Frontal cortex (tissue), 4 donors: ENCODE measurements around the gene B3GALT6. TPM values are rescaled to one million over a fixed set of nuclear protein-coding genes. Genes with fewer than 3 reads are reported as not detected.

Experiments used
- DNase-seq, 2 donors: peaks; one replicate each; pipeline ENCODE4 v3.0.0; 2012; ENCODE audit warnings: low spot score in 2 of 2
- FAIRE-seq: peaks from 2 replicates; lab custom pipeline; 2012; peaks lifted over from hg19 to GRCh38; lab: Jason Lieb, UNC
- total RNA-seq: library from RNA; depleted of rRNA; stranded (reverse); fragments of >200 nt; gene quantifications from one replicate; pipeline ENCODE4 v1.2.3, GENCODE V29; 2014
- donor health status: control.
- donor health status: control.
- donor health status: control.

Gene B3GALT6
- total RNA-seq, 1 donor from 2014 or later, result 24.1 TPM

DNA sequence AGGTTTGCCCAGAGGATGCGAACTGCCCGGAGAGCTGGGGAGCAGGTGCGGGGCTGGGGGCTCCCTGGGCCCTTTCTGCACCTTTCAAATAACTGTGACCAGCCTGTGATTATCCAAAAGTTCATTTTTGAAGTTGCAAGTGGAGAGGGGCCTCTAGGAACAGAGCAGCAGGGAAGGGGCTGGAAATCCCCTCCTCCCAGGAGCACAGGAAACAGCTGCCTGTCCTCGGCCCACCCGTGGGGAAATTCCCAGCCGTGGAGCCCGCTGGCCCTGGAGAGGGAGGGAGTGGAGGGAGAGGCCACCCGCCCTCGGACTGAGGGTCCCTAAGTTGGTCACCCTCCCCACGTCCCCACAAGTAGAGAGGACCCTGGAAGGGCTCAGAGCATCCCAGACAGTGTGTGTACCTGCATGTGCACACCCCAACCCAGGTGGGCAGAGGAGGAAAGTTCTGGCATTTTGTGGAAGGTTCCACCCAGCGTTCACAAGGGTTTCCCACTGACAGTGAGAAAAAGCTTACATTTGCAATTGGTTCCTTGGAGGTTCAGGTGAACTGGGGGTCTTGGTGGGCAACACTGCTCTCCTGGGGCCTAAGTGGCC is 16.9 kb upstream of the B3GALT6 start:
- DNase-seq (no peak), FAIRE-seq (no peak)

DNA sequence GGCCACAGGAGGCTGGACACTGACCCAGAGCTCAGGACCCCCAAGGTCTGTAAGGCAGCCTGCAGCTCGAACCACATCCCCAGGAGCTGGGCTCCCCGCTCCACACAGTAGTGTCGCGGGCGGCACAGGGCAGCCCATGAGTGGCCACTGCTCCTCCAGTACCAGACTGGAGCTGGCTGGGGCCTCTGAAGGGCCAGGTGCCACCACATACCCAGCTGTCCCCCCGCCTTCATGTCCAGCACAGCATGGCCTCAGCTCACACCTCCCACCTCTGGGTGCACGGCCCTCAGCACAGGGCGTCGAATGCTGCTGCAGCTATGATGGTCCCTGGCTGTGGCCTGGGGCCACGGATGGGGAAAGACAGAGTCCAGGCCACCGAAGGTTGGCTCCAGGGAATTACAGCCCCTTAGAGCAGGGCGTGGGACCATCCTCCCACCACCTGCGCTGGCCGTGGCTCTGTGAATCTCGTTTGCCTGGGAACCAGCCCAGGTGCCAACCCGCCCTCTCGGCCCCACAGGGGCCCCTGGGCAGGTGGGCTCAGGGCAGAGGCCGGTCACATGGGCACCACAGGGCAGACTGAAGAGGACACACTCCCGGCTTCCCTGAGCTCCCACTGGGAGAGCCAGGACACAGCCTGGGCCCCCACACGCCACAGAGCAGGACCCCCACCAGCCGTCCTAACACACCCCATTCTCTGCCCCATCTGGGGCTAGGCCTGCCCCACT is 16.0 kb upstream of the B3GALT6 start:
- FAIRE-seq, result no peak

DNA sequence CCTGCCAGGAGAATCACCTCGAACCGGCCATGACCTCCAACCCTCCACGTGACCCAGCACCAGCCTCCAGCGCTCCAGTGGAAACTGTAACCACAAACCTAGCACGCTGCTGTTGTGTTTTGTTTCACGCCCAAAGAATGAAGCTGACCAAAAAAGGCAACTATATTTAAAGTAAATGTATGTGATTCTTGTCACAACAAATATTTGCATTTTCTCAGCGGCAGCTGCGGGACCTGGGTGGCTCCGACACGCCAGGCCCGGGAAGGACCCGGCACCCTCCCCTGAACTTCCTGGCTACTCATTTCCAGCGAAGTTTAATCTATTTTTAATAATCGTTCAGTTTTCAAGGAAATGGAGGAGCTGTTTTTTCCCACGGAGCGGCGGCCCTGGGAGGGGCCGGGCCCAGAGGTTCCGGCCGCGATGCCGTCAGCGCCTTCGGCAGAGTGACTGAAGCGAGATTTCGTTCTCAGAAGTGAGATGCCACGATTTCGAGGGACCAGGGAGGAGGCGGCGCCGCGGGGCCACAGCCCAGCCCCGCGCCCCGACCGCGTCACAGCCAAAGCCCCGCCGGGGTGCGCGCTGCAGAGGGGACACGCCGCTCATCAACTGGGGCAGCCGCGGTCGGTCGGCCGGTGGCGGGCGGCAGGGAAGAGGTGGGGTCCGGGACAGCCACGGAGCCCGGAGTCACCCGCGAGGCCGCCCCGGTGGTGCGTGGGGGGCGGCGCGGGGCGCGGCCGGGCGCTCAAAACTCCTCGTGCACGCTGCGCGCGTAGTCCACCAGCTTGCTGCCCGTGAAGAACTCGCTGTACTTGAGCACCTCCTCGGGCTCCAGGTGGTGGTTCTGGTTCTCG is 15.0 kb upstream of the B3GALT6 start:
- DNase-seq (no peak), FAIRE-seq (no peak)

More for the DNA sequence above, 16.0 kb upstream of the B3GALT6 start:
- DNase-seq, result no peak

DNA sequence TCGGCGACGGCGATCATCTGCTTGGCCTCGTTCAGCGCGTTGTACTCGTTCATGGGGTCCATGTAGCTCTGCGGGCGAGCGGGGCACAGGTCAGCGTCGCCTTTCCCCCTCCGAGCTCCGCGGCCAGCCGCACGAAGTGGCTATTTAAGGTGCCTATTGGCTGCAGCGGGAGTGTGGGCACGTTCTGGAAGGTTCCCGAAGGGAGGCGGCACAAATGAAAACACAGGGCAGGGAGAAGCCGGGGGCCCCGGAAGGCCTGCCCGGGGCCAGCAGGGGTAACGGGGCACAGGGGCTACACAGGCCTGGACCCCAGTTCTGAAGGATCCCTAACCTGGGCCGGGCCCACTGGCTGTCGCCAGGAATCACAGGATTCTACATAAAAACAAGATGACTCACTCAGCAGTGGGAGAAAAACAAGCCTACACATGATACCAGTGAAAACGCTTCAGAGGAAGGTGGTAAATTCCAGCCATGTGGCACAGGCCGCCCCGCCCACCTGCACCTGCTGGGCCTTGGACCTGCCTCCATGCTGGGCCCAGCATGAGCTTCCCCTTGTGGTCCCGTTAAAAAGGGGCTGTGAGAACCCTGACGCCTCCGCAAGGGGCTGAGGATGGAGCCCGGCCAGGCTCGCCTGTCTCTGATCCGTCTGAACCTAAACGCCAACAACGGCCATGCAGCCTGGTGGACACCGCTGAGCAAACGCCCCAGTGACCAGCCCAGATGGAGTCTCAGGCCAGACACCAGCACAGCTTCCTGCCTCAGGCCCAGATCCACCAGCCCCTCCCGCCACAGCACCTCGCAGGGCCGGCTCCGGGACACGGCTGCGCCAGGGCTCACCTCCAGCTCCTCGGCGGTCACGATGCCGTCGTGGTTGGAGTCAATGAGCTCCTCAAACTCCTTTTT is 14.2 kb upstream of the B3GALT6 start:
- DNase-seq, result peak in 1 of 2 donors; percentile 75
- FAIRE-seq, result no peak

DNA sequence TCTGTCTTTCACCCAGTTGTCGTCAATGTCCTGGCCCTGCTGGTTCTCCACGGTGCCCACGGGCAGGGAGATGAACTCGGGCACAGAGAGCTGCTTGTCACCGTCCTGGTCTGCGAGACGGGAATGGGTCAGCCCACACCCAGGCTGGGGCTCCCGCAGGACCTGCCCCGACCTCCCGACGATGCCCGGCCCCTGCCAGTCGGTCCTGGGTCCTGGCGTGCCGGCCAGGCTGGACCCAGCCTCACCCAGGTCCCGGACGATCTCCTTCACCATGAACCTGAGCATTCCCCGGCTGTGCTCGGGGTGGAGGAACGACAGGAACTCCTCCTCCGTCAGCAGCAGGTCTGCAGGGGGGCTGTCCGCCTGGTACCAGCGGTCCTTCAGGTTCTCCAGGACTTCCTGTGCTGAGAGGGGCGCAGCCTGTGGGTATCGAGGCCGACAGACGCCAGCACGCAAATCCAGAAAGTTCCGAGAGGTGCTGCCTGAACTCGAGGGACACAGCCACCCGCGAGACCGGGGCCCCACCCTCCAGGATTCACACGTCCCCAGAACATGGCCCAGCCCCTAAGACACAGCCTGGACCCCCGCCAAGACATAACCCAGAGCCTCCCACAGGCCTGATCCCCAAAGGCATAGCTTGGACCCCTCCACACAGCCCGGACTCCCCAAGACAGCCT is 13.4 kb upstream of the B3GALT6 start:
- no peak for FAIRE-seq
- no peak for DNase-seq

DNA sequence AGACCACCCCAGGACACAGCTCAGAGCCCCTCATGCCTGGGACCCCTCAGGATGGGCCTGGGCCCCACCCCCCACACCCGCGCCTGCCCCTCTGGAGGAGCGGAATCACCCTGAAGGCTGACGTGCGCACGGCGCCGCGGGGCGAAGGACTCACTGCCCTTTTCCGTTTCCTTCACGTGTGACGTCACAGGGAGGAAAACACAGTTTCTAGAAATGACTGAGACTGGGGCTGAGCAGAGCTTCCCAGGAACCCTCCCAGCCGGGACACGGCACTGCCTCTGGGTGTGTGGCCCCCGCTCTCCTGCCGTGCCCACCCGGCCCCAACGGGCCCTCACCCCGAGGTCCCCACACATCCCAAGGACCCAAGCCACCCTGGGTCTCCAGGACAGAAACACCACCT is 12.7 kb upstream of the B3GALT6 start:
- DNase-seq (no peak), FAIRE-seq (no peak)

DNA sequence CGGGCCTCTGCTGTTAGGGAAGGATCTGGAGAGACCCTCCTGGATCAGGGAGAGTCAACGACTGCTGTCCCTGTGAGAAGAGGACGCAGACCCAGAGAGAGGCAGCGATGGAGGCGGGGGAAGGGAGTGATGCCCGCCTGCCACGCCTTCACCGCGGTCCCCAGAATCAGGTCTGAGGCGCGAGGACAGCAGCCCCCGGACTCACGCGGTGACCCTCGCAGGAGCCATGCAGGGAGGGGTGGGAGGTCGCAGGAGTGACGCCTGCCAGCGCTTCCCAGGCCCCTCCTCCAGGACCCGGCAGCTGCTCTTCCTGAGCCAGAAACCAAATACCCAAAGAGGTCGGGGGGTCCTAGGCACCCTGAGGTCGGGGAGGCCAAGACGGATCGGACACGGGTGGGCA is 11.8 kb upstream of the B3GALT6 start:
- no peak for FAIRE-seq
- DNase-seq, result no peak

DNA sequence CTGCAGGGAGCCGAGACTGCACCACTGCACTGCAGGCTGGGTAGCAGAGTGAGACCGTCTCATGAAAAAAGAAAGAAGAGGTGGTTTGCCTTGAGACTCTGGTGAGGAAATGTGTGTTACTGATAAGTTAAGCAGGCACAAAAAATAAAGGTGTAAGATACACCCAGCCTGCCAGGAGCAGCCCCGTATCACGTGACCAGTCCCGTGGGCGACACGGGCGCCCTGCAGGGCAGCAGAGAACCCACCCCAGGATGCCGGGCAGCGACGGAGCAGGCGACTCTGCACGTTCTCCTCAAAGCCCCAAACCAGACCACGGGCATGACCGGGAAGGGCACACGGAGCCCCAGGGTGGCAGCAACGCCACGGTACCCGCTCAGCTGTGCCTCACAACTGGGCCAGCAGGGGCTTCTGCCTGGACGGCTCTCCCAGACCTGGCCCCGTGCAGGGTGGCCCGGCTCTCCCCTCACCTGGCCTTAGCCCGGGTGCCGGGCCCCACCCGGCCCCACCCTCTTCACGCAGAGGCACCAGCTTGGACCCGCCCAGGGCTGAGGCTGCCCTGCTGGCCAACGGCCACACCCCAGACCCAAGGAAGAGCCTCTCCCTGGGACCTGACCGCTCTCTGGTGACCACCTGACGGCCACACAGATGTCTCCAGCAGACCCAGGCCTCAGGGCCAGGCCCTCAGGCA is 10.0 kb upstream of the B3GALT6 start:
- FAIRE-seq, result no peak

DNA sequence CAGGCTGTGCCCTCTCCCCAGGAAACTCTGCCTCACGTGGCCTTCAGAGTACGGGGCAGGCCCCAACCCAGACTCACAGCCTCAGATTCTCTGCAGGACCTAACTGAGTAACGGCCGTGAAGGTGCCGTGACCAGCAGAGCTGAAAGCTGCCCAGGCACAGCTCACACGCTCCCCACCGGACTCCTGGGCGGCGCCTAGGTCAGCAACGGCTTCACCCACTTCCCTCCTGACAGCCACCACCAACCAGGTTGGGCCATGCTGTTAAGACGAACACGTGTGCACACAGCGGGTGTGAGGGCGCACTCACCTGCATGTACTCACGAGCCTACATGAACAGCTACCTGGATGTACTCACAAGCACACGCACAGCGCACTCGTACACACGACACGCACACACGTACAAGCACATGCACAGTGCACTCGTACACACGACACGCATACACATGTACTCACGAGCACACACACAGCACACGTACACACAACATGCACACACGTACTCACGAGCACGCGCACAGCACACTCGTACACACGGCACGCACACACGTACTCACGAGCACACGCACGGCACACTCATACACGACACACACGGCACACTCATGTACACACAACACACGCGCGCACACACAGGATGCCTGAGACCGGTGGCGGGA is 9.3 kb upstream of the B3GALT6 start:
- FAIRE-seq (no peak), DNase-seq (no peak)

More for the DNA sequence above, 10.0 kb upstream of the B3GALT6 start:
- no peak for DNase-seq

DNA sequence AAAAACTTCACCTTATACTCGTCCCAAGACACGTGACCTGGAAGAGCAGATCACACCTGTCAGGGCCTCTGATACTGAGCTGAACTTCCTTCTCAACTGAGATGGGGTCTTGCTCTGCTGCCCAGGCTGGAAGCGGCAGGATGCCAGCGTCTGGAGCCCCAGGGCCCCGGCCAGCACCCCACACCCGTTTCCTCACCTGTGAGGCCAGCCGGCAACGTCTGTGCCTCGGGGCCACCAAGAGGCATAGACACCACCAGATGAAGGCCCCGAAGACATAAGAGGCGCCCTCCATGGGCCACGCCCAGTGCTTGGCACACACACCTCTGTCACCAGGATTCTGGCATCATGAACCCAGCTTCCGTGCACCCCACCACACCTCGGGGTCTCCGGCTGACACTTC is 8.7 kb upstream of the B3GALT6 start:
- DNase-seq (no peak), FAIRE-seq (no peak)

DNA sequence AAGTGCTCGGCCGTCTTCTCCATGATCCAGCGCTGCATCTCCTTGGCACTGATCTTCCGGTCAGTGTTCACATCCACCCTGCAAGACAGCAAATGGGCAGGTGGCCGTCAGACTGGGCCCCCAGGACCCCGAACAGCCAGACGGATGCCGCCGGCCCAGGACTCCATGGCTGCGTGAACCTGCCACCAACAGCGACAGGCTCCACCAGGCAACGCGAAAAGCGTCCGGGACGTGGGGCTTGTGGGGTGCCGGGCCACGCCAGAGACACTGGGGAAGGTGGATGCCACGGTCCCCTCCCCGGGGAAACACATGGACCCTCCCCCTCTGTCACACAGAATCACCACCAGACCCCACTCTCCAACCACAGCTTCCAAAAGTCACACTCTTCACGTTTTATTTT is 8.1 kb upstream of the B3GALT6 start:
- DNase-seq (no peak), FAIRE-seq (no peak)

DNA sequence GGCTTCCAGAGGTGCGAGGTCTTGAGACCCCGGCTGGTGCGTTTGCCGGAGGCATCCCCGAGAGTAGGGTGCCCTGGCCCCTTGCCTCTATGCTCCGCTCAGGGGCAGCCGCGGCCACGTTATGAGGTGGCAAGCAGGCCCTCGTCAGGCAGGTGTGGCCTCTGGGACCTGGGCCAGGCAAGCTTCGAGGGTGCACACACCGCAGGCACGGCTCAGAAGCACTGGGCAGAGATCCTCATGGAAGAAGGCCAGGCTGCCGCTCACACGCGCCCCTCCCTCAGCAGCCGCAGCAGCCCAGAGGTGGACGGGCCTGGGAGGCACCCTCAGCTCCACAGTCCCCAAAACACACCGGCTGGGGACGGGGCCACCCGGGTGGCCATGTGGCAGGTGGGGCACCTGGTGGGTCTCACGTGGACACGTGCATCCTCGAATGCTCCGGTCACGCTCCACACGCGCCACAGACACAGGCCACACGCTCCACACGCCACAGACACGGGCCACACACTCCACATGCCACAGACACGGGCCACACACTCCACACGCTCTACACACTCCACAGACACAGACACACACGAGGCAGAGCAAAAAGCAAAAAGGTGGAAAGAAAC is 6.7 kb upstream of the B3GALT6 start:
- no peak for FAIRE-seq

DNA sequence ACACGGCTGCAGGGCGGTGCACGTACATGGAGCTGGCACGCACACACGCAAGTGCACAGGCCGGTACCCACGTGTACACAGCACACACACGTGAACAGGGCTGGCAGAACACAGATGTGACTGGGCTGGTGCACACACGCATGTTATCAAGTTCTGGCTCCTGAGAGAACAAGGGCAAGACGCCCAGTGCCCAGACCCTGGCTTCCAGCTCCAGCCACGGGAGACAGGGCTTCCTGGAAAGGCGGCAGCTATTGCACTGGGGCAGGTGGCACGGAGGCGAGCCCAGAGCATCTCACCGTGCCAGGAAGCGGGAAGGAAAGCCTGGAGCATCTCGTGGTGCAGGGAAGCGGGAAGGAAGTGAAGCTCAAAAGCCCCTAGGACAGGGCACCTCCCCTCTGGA is 6.1 kb upstream of the B3GALT6 start:
- no peak for FAIRE-seq
- DNase-seq, result no peak

More for the DNA sequence above, 6.7 kb upstream of the B3GALT6 start:
- no peak for DNase-seq

DNA sequence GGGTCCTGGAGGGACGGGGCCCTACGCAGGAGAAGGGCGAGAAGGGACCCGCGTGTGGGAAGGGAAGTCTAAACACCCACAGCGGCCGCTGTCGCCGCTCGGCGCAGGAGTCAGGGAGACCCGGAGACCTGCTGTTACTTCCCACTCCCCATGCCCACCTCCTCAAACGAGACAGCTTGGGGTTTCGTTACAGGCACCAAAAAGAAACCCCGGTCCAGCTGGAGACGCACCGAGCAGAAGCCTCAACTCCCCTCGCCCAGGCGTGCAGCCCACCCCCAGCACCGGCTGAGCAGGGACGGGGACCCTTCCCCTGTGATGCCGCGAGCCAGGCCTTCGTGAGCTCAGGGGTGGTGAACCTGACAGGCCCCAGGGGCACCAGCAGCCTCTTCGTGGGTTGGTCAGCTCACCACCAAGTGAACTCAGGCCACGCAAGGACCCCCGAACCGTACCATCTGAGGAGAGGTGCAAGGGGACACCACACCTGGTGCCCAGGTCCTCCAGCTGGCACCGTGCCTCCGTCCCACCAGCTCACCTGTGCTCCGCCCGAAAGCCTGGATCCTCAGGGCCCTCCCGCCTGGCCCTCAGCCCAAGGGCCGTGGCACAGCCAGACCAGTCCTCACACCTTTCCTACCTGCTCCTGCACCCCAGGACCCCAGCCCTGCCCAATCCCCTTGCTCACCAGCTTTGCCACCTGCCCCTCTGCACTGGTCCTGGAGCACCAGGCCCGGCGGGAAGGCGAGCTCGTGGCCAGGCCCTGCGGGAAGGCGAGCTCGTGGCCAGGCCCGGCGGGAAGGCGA is 5.3 kb upstream of the B3GALT6 start:
- FAIRE-seq (no peak), DNase-seq (no peak)

DNA sequence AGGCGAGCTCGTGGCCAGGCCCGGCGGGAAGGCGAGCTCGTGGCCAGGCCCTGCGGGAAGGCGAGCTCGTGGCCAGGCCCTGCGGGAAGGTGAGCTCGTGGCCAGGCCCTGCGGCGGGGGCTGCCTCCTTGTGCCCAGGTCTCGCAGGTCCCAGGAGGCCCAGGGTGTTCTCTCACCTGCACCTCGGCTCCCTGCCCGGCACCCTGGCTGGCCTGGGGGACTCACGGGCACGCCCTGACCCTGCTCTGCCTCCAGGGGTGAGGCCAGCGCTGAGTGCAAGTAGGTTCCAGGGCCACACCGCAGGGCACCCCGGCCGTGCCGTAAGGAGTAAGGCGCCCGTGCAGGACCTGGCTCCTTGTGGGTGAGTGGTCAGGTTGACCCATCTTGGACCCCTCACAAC is 4.7 kb upstream of the B3GALT6 start:
- FAIRE-seq, result no peak

DNA sequence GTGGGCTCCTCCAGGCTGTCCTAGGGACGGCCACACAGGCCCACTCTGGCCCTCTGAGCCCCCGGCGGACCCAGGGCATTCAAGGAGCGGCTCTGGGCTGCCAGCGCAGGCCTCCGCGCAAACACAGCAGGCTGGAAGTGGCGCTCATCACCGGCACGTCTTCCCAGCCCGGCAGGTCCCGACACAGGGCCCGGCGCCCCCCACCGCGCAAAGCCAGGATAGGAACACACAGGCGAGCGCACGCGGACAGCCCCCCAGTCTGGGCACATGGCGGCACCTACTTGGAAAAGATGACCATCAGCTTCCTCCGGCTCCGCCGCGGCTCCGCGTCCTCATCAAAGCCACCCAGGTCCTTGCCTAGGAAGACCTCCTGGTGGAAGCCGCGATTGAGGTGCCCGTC is 3.9 kb upstream of the B3GALT6 start:
- FAIRE-seq (no peak), DNase-seq (no peak)

More for the DNA sequence above, 4.7 kb upstream of the B3GALT6 start:
- DNase-seq, result no peak
